ENCODE data around the gene TNIK. TPM values are rescaled to one million over a fixed set of nuclear protein-coding genes. Genes with fewer than 3 reads are reported as not detected.

The TNIK gene
- total and polyA plus RNA-seq, 10 of the 15 experiments (the other 5 are each of a cell fraction or from before 2014, with no cell fraction given): 13.9 to 74.3 (median 48.2) TPM

DNA sequence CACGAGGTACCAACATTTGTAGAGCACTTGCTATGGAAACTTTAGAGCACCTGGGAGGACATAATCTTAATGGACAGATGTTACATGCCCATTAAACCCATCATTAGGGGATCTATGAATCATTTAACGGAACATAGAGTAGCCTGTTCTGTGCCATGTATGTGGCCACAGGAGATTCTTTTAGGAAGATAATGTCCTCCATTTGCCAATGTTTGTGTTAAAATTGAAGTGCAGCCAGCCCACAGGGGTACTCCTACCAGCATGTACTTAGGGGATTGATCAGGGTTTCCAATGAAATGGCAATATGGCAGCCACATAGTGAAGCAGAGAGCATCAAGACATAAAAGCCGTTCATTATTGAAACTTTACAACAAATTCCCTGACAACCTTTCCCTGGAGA is 70.7 kb downstream of the TNIK start:
- Histone ChIP-seq H3K4me2 (ENCODE audit: control insufficient read depth, insufficient read depth) (peak overlapping the region; percentile 21; the same call in 1 of the 2 replicates), H3K27ac (ENCODE audit: control insufficient read depth, insufficient read depth) (no peak overlapping the region), H2AFZ (ENCODE audit: control insufficient read depth, low read depth, low read length) (no peak overlapping the region), H3K79me2 (ENCODE audit: control insufficient read depth, insufficient read depth, low read length) (peaks cover 97% of the 10 kb centered on the region), H4K20me1 (ENCODE audit: control insufficient read depth, insufficient read depth) (0 out of 2 replicates have a peak, but pooled peaks cover 2% of the 10 kb centered on the region), H3K9ac (ENCODE audit: control insufficient read depth, insufficient read depth, low read length) (no peak overlapping the region), H3K27me3 (replicated peaks in 1 of 2; ENCODE audit: control insufficient read depth in 2 of 2, insufficient read depth in 2 of 2, low read length in 1 of 2) (no peaks in the 10 kb centered on the region), H3K9me3 (replicated peaks; ENCODE audit: control insufficient read depth, insufficient read depth, low read length) (no peaks in the 10 kb centered on the region; the same call in 1 of the 3 replicates), H3K36me3 (ENCODE audit: control insufficient read depth in 2 of 2, insufficient read depth in 2 of 2, low read length in 1 of 2) (peaks cover 0 to 1% of the 10 kb centered on the region in 2 experiments; a peak in 2 of 4 replicates), H3K4me1 (ENCODE audit: control insufficient read depth, insufficient read depth, low read length) (peaks cover 38% of the 10 kb centered on the region), H3K4me3 (no peak overlapping the region)
- ATAC-seq (no peak), FAIRE-seq (no peak), DNase-seq (ENCODE audit: low read depth, low spot score) (no peak)
- 61% methylated on average over 3 of the region's 3 CpGs for WGBS (ENCODE audit: insufficient coverage, insufficient replicate concordance, low lambda C conversion rate, missing lambda C conversion rate)
- no peak for TF ChIP-seq PAX5 (IDR thresholded peaks at IDR 0.05; ENCODE audit: borderline replicate concordance, low read depth, low read length)
- TF ChIP-seq MTA3 (IDR thresholded peaks at IDR 0.05; ENCODE audit: borderline replicate concordance, low read length): no peak
- TF ChIP-seq POLR2A (IDR thresholded peaks at IDR 0.05; ENCODE audit: low read depth, low read length): no peak
- TF ChIP-seq HCFC1 (IDR thresholded peaks at IDR 0.05; ENCODE audit: low read length): no peak
- TF ChIP-seq, protein P1, sequence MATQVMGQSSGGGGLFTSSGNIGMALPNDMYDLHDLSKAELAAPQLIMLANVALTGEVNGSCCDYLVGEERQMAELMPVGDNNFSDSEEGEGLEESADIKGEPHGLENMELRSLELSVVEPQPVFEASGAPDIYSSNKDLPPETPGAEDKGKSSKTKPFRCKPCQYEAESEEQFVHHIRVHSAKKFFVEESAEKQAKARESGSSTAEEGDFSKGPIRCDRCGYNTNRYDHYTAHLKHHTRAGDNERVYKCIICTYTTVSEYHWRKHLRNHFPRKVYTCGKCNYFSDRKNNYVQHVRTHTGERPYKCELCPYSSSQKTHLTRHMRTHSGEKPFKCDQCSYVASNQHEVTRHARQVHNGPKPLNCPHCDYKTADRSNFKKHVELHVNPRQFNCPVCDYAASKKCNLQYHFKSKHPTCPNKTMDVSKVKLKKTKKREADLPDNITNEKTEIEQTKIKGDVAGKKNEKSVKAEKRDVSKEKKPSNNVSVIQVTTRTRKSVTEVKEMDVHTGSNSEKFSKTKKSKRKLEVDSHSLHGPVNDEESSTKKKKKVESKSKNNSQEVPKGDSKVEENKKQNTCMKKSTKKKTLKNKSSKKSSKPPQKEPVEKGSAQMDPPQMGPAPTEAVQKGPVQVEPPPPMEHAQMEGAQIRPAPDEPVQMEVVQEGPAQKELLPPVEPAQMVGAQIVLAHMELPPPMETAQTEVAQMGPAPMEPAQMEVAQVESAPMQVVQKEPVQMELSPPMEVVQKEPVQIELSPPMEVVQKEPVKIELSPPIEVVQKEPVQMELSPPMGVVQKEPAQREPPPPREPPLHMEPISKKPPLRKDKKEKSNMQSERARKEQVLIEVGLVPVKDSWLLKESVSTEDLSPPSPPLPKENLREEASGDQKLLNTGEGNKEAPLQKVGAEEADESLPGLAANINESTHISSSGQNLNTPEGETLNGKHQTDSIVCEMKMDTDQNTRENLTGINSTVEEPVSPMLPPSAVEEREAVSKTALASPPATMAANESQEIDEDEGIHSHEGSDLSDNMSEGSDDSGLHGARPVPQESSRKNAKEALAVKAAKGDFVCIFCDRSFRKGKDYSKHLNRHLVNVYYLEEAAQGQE (IDR thresholded peaks at IDR 0.05; ENCODE audit: low read depth, low read length): no peak
- TF ChIP-seq IRF4 (IDR thresholded peaks at IDR 0.05; ENCODE audit: low read depth, low read length): no peak
- TF ChIP-seq CHD4 (IDR thresholded peaks at IDR 0.05): no peak
- ChIA-PET POLR2A (interaction anchor here (1.1 kb wide), 1 partner anchor 62 kb away, joined by 4 read pairs; no protein-coding TSS in a partner anchor), RAD21 (ENCODE audit: unreplicated experiment) (interaction anchor here (1.6 to 1.7 kb wide), 2 partner anchors 21 to 72 kb away, joined by 4 to 5 read pairs; no protein-coding TSS in a partner anchor), CTCF (interaction anchor here (1.6 kb wide), 1 partner anchor 20 kb away, joined by 4 read pairs; no protein-coding TSS in a partner anchor), SMC1A (ENCODE audit: uncharacterized antibody, unreplicated experiment) (interaction anchor here (1.0 to 1.6 kb wide), 4 partner anchors 8 to 223 kb away, joined by 3 to 6 read pairs (median 3); no protein-coding TSS in a partner anchor)
- intact Hi-C loops (cut with micrococcal nuclease; ENCODE audit: unreplicated experiment): no loop called here
- in situ Hi-C loops (cut with MboI): no loop called here
- no TSS peak for BruUV-seq (replicated peaks)

Measured in GM12878 (cell line).